Measurements from ENCODE around the gene PLEKHM2.

- no peak for TF ChIP-seq CTCF (conservative IDR thresholded peaks at IDR 0.05; ENCODE audit: low read depth, low read length)
- no peak for TF ChIP-seq EZH2 (IDR thresholded peaks at IDR 0.05; ENCODE audit: borderline replicate concordance, low read depth, low read length, poor library complexity, severe bottlenecking)
These were observed 60.1 kb downstream of the PLEKHM2 start for GRCh38 chr1:15744122-15744679.

Measured in A673 (cell line).